ENCODE data around the gene GNAT3. TPM values are rescaled to one million over a fixed set of nuclear protein-coding genes. Genes with fewer than 3 reads are reported as not detected.
A peak's percentile ranks its signal among the peaks of the same experiment; 100 is the strongest.

Gene GNAT3
- total and polyA plus RNA-seq, 2 of the 8 experiments (the other 6 are each of a cell fraction or from before 2014, with no cell fraction given): not detected

DNA sequence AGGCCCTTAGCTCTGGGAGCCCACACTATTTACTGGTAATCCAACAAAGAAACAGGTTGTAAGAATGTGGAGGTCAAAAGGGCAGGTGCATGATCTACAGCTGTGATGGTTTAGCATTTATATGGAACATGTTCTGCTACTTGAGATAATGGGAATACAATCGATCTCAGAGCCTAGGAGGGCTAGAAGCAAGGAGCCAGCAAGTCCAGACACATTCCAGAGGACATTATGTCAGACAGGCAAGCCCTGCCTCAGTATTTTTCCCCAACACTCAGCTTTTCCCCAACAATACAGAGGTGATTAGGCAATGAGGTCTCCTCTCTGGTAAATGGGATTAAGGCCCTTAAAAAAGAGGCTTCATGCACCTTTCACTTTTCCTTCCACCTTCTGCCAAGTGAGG lies 21.4 kb upstream of the GNAT3 start:
- H2BK15ac ChIP-seq (ENCODE audit: low read length): no peak overlapping the region
- FAIRE-seq (no peak), DNase-seq (ENCODE audit: low read depth in 1 of 2, low spot score in 2 of 2) (no peak)
- H3K36me3 ChIP-seq (ENCODE audit: control insufficient read depth in 2 of 4, insufficient read depth in 4 of 4, low read length in 3 of 4): no peaks in the 10 kb centered on the region
- no peak overlapping the region for H4K91ac ChIP-seq (replicated peaks; ENCODE audit: insufficient read length, low read length)
- no peak overlapping the region for H2BK120ac ChIP-seq (replicated peaks; ENCODE audit: low read depth, low read length)
- peak overlapping the region; percentile 51; the same call in 1 of the 2 replicates for H2AFZ ChIP-seq (ENCODE audit: low read length)
- no peak overlapping the region for H3K4ac ChIP-seq (replicated peaks; ENCODE audit: insufficient read length, low read depth, low read length)
- no peaks in the 10 kb centered on the region for H3K79me1 ChIP-seq (ENCODE audit: low read depth, low read length)
- no peak overlapping the region for H2BK20ac ChIP-seq (ENCODE audit: low read length)
- no peak overlapping the region for H3K9ac ChIP-seq (replicated peaks in 1 of 4; ENCODE audit: extremely low read depth in 1 of 4, low read depth in 3 of 4, low read length in 3 of 4)
- H3K18ac ChIP-seq (ENCODE audit: extremely low read depth, low read length): no peak overlapping the region
- no peaks in the 10 kb centered on the region for H3K79me2 ChIP-seq (ENCODE audit: control insufficient read depth in 1 of 2, insufficient read depth in 2 of 2, low read length in 2 of 2)
- H3K14ac ChIP-seq (ENCODE audit: insufficient read length): no peak overlapping the region
- H3K23me2 ChIP-seq (ENCODE audit: low read depth, low read length): no peaks in the 10 kb centered on the region
- H3K27me3 ChIP-seq (replicated peaks in 1 of 4; ENCODE audit: control insufficient read depth in 3 of 4, extremely low read depth in 1 of 4, insufficient read depth in 3 of 4, low read length in 3 of 4): no peaks in the 10 kb centered on the region
- no peaks in the 10 kb centered on the region for H3K9me3 ChIP-seq (ENCODE audit: insufficient read depth in 2 of 2, low read depth in 1 of 2, low read length in 1 of 2)
- H3K4me3 ChIP-seq (ENCODE audit: extremely low read depth in 1 of 4, insufficient read depth in 2 of 4, low read depth in 3 of 4, low read length in 4 of 4): no peak overlapping the region
- H4K8ac ChIP-seq (ENCODE audit: extremely low read depth, insufficient read depth, low read length): no peak overlapping the region
- no peaks in the 10 kb centered on the region for H4K20me1 ChIP-seq (replicated peaks in 1 of 2; ENCODE audit: control insufficient read depth in 1 of 2, insufficient read depth in 2 of 2, low read length in 2 of 2)
- H3K56ac ChIP-seq (replicated peaks; ENCODE audit: insufficient read length, low read depth, low read length): no peak overlapping the region
- POLR2A ChIA-PET (ENCODE audit: partially characterized antibody): no interaction called here
- H2BK12ac ChIP-seq (ENCODE audit: low read depth, low read length): no peak overlapping the region
- H2BK5ac ChIP-seq (ENCODE audit: low read depth, low read length): no peak overlapping the region
- no peak overlapping the region for H3K4me2 ChIP-seq (ENCODE audit: insufficient read depth in 1 of 2, low read depth in 2 of 2, low read length in 2 of 2)
- no peak overlapping the region for H2AK5ac ChIP-seq (ENCODE audit: low read depth, low read length)
- no peak overlapping the region for H4K5ac ChIP-seq (ENCODE audit: insufficient read length, low read depth, low read length)
- no peak overlapping the region for H3K27ac ChIP-seq (ENCODE audit: low read depth, low read length)
- CTCF ChIA-PET (ENCODE audit: partially characterized antibody): no interaction called here
- H3K4me1 ChIP-seq (replicated peaks in 1 of 4; ENCODE audit: control insufficient read depth in 3 of 4, insufficient read depth in 4 of 4, low read length in 3 of 4): no peaks in the 10 kb centered on the region
- 82% methylated on average over 1 of the region's 1 CpG; no CpG with 5 or more reads in 1 of the 2 experiments for WGBS, 2 experiments (ENCODE audit: extremely low coverage in 1 of 2, insufficient coverage in 1 of 2, insufficient read length in 1 of 2, insufficient replicate concordance in 2 of 2, low coverage in 1 of 2, low lambda C conversion rate in 2 of 2, missing lambda C conversion rate in 1 of 2)
- H3K23ac ChIP-seq (ENCODE audit: insufficient read length): no peak overlapping the region
- TF ChIP-seq TBP (IDR thresholded peaks at IDR 0.05; ENCODE audit: low read depth, low read length): no peak
- TF ChIP-seq POLR2AphosphoS5 (IDR thresholded peaks at IDR 0.05; ENCODE audit: low read depth, low read length): no peak
- no peak for TF ChIP-seq BRCA1 (IDR thresholded peaks at IDR 0.05; ENCODE audit: low read depth, low read length)
- TF ChIP-seq CTBP2 (IDR thresholded peaks at IDR 0.05; ENCODE audit: borderline replicate concordance, insufficient read depth, insufficient read length, low read length): no peak
- TF ChIP-seq JUND (IDR thresholded peaks at IDR 0.05; ENCODE audit: low read length): no peak
- TF ChIP-seq POU5F1 (IDR thresholded peaks at IDR 0.05; ENCODE audit: low read depth, low read length): no peak
- no peak for TF ChIP-seq NANOG (IDR thresholded peaks at IDR 0.05; ENCODE audit: insufficient read depth, low read depth, low read length, poor library complexity, severe bottlenecking)
- TF ChIP-seq GTF2F1 (IDR thresholded peaks at IDR 0.05; ENCODE audit: borderline replicate concordance, low read depth, low read length): no peak

Data from H1 (cell line).